ENCODE data around the gene TSGA10IP.

DNA sequence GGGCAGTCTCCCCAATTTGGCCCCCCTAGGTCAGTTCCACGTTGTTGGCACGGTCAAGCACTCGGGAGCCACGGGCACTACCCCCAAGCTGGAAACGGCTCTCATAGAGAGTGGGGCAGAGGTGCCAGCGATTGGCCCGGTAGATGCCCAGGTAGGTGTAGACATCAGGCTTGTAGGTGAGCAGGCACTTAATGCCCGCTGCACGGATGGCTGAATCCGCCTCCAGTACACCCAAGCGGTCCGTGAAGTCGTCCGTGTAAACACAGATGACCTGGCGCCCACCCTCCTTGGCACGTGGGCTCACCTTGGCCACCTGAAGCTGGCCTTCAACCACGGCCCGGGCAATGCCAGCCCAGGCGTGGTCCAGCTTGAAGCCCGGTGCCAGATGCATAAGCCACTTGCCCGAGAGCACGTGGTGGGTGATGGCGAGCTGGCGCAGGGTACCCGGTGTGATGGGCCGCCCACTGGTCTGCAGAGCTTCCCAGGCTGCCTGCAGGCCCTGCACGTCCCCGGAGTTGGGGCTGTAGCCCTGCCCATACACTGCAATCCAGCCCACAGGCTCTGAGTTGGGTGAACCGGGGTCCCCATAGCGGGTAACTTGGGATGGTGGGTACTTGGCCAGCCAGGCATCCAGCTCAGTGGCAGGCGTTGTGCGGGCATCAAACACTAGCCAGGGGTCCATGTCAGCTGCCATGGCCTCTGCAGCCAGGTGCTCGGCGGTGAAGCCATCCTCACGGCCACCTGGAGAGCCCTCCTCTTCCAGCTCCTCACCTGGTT lies 27.7 kb upstream of the TSGA10IP start:
- TF ChIP-seq POLR2AphosphoS5 (IDR thresholded peaks at IDR 0.05; ENCODE audit: low read depth, low read length) (no peak), TAF1 (IDR thresholded peaks at IDR 0.05; ENCODE audit: low read depth, low read length) (no peak)

All from GM12891 (cell line).